A673 (cell line): ENCODE results near the gene CDKN2A. TPM values are rescaled to one million over a fixed set of nuclear protein-coding genes. Genes with fewer than 3 reads are reported as not detected.

Experiments
- BruUV-seq: library from RNA; stranded (reverse); fragments of 400-500 nt; replicated peaks from 2 replicates; lab custom pipeline; 2021; lab: Mats Ljungman, UMichigan
- CTCF ChIA-PET: fragments of 300-600 bp; sonication (Branson Sonifier 250); formaldehyde crosslinking; loops from one replicate; lab custom pipeline; 2022; ENCODE audit warnings: antibody characterized with exemption; lab: Charles Lee
- POLR2A ChIA-PET: fragments of 300-600 bp; sonication (Branson Sonifier 250); formaldehyde crosslinking; loops from one replicate; lab custom pipeline; 2022; ENCODE audit warnings: antibody characterized with exemption; ENCODE audit not compliant: low non-redundant PET; lab: Charles Lee
- DNase-seq: peaks from one replicate; pipeline ENCODE4 v3.0.0-alpha.2; 2015; ENCODE audit warnings: low spot score
- H3K27ac ChIP-seq: fragments of 200-600 bp; sonication (generic); 2 replicates; pipeline ENCODE4 v1.5.1; 2016; ENCODE audit warnings: mixed run types, low read depth, mild to moderate bottlenecking, mixed read lengths, antibody characterized with exemption, low read length; ENCODE audit not compliant: poor library complexity, severe bottlenecking
- H3K27me3 ChIP-seq: fragments of 200-600 bp; sonication (generic); replicated peaks from 2 replicates; pipeline ENCODE4 v1.6.1; 2017; ENCODE audit warnings: mixed run types, low read depth, mild to moderate bottlenecking, mixed read lengths, antibody characterized with exemption, low read length; ENCODE audit not compliant: insufficient read depth, poor library complexity
- H3K36me3 ChIP-seq: fragments of 200-600 bp; sonication (generic); 2 replicates; pipeline ENCODE4 v1.6.1; 2016; ENCODE audit warnings: mixed run types, mild to moderate bottlenecking, mixed read lengths, antibody characterized with exemption, low read length; ENCODE audit not compliant: insufficient read depth, poor library complexity, severe bottlenecking
- H3K4me1 ChIP-seq: fragments of 200-600 bp; sonication (generic); 2 replicates; pipeline ENCODE4 v1.6.1; 2017; ENCODE audit warnings: mixed run types, mild to moderate bottlenecking, mixed read lengths, antibody characterized with exemption, low read length; ENCODE audit not compliant: insufficient read depth, poor library complexity, severe bottlenecking
- H3K4me3 ChIP-seq: fragments of 200-600 bp; sonication (generic); 2 replicates; pipeline ENCODE4 v1.5.1; 2016; ENCODE audit warnings: low read depth, mixed run types, mild to moderate bottlenecking, mixed read lengths, low read length; ENCODE audit not compliant: poor library complexity, severe bottlenecking
- H3K9me3 ChIP-seq: fragments of 200-600 bp; sonication (generic); 2 replicates; pipeline ENCODE4 v1.6.1; 2016; ENCODE audit warnings: mixed run types, low read depth, mild to moderate bottlenecking, mixed read lengths, antibody characterized with exemption, low read length; ENCODE audit not compliant: poor library complexity, severe bottlenecking
- EZH2 ChIP-seq: fragments of 200-600 bp; sonication (generic); IDR thresholded peaks from 2 replicates; pipeline ENCODE4 v1.6.1; 2017; ENCODE audit warnings: borderline replicate concordance, low read depth, mild to moderate bottlenecking, mixed read lengths, antibody characterized with exemption, low read length; ENCODE audit not compliant: poor library complexity, severe bottlenecking
- intact Hi-C: fragments of 100-400 bp; cut with micrococcal nuclease; formaldehyde crosslinking; loops from one replicate; pipeline ENCODE4 v1.10.0; 2022; ENCODE audit not compliant: unreplicated experiment
- total RNA-seq: library from RNA; stranded (reverse); gene quantifications from 2 replicates; pipeline ENCODE4 v1.2.3, GENCODE V29; 2021
- TF ChIP-seq, protein P1 (sequence below): fragments of 300-800, 200-600 bp; sonication (generic); conservative IDR thresholded peaks from 2 replicates; pipeline ENCODE4 v1.5.1; 2017; ENCODE audit warnings: low read depth, mild to moderate bottlenecking, antibody characterized with exemption, low read length, moderate library complexity, mixed read lengths

CDKN2A gene
- total RNA-seq, 1 experiment from 2014 or later, result not detected

DNA sequence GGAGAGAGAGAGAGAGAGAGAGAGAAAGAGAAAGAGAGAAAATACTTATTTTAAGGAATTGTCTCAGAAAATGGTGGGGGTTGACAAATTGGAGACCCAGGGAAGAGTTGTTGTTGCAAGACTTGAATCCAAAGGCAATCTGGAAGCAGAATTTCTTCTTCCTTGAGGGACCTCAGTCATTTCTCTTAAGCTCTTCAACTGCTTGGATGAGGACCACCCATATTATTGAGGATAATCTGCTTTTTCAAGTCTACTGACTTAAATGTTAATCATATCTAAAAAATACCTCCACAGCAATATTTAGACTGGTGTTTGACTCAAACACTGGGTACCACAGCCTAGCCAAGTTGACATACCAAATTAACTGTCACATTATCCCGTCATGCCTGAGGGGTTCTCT, 3.3 kb upstream of the CDKN2A start:
- no peak for DNase-seq
- CTCF ChIA-PET, result no interaction called here
- TF ChIP-seq, protein P1, sequence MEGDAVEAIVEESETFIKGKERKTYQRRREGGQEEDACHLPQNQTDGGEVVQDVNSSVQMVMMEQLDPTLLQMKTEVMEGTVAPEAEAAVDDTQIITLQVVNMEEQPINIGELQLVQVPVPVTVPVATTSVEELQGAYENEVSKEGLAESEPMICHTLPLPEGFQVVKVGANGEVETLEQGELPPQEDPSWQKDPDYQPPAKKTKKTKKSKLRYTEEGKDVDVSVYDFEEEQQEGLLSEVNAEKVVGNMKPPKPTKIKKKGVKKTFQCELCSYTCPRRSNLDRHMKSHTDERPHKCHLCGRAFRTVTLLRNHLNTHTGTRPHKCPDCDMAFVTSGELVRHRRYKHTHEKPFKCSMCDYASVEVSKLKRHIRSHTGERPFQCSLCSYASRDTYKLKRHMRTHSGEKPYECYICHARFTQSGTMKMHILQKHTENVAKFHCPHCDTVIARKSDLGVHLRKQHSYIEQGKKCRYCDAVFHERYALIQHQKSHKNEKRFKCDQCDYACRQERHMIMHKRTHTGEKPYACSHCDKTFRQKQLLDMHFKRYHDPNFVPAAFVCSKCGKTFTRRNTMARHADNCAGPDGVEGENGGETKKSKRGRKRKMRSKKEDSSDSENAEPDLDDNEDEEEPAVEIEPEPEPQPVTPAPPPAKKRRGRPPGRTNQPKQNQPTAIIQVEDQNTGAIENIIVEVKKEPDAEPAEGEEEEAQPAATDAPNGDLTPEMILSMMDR, result no peak
- TF ChIP-seq EZH2, result no peak
- intact Hi-C loops, result no loop called here
- no peaks in the 10 kb centered on the region for H3K36me3 ChIP-seq
- no peak overlapping the region for H3K27ac ChIP-seq
- H3K9me3 ChIP-seq, result no peaks in the 10 kb centered on the region
- no peaks in the 10 kb centered on the region for H3K27me3 ChIP-seq
- BruUV-seq, result no TSS peak
- no peaks in the 10 kb centered on the region for H3K4me1 ChIP-seq
- no peak overlapping the region for H3K4me3 ChIP-seq
- POLR2A ChIA-PET, result no interaction called here

DNA sequence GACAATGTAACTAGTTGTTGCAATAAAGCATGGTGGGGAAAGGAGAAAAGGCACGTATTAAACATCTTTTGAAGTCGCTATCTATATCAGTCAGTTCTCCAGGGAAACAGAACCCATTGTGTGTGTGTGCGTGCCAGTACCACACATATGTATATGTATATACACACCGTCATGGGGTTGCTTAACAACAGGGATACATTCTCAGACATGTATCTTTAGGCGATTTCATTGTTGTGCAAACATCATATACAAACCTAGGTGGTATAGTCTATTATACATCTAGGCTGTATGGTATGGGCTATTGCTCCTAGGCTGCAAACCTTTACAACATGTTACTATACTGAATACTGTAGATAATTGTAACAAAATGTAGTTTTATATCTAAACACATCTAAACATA, 2.7 kb upstream of the CDKN2A start:
- no peak overlapping the region for H3K27ac ChIP-seq
- no peak for DNase-seq
- intact Hi-C loops, result no loop called here
- CTCF ChIA-PET, result no interaction called here
- TF ChIP-seq, protein P1, result no peak
- TF ChIP-seq EZH2, result no peak
- H3K36me3 ChIP-seq, result no peaks in the 10 kb centered on the region
- no peaks in the 10 kb centered on the region for H3K9me3 ChIP-seq
- H3K27me3 ChIP-seq, result no peaks in the 10 kb centered on the region
- H3K4me1 ChIP-seq, result no peaks in the 10 kb centered on the region
- POLR2A ChIA-PET, result no interaction called here
- H3K4me3 ChIP-seq, result no peak overlapping the region
- no TSS peak for BruUV-seq

DNA sequence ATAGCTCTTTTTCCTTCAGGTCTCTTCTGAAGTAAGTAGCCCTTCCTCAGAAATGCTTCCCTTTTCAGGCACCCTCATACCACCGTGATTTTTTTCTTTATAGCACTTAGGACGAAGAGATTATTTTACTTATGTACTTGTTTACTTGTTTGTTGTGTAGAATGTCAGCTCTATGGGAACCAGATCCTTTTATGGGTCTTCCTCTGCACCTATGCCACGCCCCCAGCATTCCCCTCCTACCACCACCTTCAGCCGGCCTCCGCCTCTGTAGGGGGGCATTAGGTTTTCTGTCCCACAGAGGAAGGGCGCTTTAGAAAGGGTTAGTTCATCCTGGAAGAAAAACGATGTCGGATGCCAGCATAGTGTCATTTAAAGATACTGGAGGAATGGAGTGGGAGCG, 2.2 kb upstream of the CDKN2A start:
- Histone ChIP-seq H3K27me3 (no peaks in the 10 kb centered on the region), H3K27ac (no peak overlapping the region), H3K9me3 (no peaks in the 10 kb centered on the region), H3K36me3 (no peaks in the 10 kb centered on the region), H3K4me1 (no peaks in the 10 kb centered on the region), H3K4me3 (no peak overlapping the region)
- no peak for TF ChIP-seq EZH2
- TF ChIP-seq, protein P1, result no peak
- CTCF ChIA-PET, result no interaction called here
- BruUV-seq, result no TSS peak
- no peak for DNase-seq
- intact Hi-C loops, result no loop called here
- POLR2A ChIA-PET, result no interaction called here
